22Rv1 (cell line): ENCODE data around the gene SPATA16.

Experiments
- H3K27ac ChIP-seq: fragments of 450-650 bp; 2 replicates; pipeline ENCODE4 v1.5.1; 2017
- ZFX ChIP-seq: fragments of 450-650 bp; IDR thresholded peaks from 2 replicates; pipeline ENCODE4 v1.6.1; 2017; ENCODE audit warnings: antibody characterized with exemption, borderline replicate concordance
- TF ChIP-seq, protein P1 (sequence below): fragments of 450-650 bp; IDR thresholded peaks from 2 replicates; pipeline ENCODE4 v1.5.1; 2017; ENCODE audit warnings: mild to moderate bottlenecking

The SPATA16 gene

DNA sequence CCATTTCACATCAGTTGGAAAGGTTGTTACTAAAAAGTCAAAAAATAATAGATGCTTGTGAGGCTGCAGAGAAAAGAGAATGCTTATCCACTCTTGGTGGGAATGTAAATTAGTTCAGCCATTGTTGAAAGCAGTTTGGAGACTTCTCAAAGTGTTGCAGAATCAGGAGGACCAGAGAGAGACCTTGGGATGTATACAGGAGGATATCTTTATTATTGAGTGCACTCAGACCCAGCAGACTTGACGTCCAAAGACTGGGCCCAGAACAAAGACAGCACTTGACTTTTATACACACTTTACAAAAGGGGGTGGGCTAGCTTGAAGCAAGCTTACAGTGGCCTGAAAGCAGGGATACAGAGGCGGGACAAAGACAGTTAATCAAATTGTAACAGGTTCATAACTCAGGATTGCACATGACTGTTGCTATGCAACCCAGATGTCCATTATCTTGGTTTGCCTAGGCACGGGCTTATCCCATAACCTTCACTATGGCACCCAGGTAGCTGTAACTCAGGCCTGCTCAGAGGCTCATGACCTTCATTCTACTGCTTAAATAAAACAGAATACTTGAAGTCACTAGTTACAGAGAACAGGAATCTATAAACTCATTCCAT lies 127.7 kb downstream of the SPATA16 start:
- TF ChIP-seq ZFX = no peak
- TF ChIP-seq, protein P1, sequence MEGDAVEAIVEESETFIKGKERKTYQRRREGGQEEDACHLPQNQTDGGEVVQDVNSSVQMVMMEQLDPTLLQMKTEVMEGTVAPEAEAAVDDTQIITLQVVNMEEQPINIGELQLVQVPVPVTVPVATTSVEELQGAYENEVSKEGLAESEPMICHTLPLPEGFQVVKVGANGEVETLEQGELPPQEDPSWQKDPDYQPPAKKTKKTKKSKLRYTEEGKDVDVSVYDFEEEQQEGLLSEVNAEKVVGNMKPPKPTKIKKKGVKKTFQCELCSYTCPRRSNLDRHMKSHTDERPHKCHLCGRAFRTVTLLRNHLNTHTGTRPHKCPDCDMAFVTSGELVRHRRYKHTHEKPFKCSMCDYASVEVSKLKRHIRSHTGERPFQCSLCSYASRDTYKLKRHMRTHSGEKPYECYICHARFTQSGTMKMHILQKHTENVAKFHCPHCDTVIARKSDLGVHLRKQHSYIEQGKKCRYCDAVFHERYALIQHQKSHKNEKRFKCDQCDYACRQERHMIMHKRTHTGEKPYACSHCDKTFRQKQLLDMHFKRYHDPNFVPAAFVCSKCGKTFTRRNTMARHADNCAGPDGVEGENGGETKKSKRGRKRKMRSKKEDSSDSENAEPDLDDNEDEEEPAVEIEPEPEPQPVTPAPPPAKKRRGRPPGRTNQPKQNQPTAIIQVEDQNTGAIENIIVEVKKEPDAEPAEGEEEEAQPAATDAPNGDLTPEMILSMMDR = no peak
- no peak overlapping the region for H3K27ac ChIP-seq

DNA sequence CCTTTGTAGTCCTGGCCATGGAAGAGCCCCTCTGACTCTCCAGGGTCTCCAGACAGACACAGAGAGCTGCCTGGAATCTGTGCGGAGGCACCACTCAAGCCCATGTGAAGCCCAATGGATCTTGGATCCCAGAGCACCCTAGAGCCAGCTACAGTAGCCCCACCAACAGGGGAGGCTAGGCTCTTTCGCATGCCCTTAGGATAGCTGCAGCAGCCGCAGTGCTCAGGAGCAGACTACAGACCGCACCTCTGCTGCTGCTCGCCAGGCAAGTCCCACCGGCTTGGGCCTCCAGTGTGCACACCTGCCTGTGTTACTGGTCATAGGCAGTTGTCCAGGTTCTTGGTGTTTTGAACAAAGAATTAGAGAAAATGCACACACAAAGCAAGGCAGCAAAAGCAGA lies 131.6 kb downstream of the SPATA16 start:
- no peak for TF ChIP-seq ZFX
- TF ChIP-seq, protein P1 = no peak
- H3K27ac ChIP-seq = no peak overlapping the region

DNA sequence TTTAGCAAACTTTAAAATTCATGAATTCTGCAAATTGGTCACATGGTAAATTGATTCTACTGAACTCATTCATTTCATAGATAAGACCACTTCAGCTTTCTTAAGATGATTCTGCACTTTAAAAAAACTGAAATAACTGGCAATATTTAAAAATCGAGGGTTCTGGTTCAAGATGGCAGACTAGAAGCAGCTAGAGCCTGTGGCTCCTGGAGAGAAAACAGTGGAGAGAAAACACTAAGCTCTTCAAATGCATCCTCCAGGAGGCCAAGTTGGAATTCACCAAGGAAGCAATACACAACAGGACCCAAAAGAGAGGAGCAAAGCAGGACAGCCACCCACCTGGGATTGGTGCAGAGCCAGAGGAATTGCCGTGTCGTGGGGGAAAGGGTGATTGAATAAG lies 132.1 kb downstream of the SPATA16 start:
- TF ChIP-seq ZFX = no peak
- TF ChIP-seq, protein P1 = no peak
- no peak overlapping the region for H3K27ac ChIP-seq

DNA sequence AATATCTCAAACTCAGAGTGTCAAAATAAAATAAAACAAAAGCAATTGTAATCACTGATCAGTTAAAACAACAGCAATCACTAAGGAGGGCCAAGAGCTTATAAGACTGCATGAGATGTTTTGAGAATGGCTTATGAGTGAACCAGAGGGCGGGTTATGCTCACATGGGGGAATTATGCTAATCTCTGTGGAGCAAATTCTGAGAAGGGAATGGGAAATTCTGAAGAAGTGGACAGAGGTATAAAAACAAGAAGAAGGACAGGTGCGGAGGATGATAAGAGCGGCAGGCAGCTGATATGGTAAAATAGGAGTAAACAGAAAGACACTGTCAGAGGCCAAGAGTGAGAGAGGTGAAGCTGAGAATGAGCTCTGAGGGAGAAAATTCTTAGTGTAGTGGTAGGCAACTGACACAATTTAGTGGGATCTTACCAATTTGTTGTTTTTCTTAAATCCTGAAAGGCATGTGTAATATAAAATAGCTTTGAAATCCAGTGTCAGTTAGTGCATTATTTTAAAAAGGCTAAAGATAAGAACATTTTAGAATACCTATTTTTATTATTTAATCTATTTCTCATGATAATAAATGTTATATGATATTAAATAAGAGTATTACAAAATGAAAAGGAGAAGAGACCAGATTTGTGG lies 133.8 kb downstream of the SPATA16 start:
- no peak for TF ChIP-seq ZFX
- TF ChIP-seq, protein P1 = no peak
- no peak overlapping the region for H3K27ac ChIP-seq

DNA sequence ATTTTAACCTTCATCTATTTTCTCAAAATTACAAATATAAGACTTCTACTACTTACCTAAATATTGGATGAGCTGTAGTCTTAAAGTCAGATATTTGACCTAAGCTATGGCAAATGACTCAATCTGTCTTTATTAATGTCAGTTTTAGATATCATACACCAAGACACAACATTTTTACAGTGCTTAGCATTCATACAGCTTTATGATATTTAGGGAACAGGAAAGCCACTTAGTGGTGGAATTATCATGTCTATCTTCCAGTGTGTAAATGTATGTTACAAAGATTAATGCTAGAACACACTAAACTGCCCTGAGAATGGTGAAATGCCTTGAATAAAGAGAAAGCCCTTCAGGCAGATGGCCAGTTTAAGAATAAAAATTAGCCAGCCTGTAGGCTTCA lies 135.0 kb downstream of the SPATA16 start:
- TF ChIP-seq, protein P1 = no peak
- no peak for TF ChIP-seq ZFX
- no peak overlapping the region for H3K27ac ChIP-seq

DNA sequence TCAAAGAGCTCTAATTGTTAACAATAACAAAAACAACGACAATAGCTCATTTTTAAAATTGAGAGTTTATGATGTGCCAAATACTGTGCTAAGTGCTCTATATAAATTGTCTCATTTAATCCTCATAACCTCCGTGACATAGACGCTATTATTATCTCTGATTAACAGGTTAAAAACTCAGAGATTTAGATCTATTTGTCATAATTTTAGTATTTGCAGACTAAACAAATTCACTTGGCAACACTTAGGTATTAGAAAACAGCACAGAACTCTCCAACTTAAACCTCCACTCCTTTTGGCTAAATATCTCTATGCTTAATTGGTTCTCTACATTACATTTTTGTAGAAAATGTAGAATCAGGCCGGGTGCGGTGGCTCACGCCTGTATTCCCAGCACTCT lies 136.4 kb downstream of the SPATA16 start:
- TF ChIP-seq, protein P1 = no peak
- no peak overlapping the region for H3K27ac ChIP-seq

DNA sequence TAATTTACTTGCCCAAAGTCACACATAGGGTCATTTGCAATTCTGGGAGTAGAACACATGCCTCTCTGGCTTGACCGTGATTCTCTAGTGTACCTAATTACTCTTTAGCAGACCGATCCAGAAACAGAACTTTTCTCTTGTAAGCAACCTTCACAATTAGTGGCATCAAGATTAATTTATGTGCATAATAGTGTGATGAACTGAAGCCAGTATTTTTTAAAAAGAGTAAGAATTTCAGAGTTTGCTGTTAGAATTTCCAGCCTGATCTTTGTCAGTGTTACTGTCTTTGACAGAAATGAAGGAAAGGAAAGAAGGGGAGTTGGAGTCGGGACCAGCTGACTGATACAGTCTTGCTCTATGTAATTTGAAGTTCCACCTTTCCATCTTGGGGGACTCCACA lies 137.1 kb downstream of the SPATA16 start:
- TF ChIP-seq, protein P1 = no peak
- no peak for TF ChIP-seq ZFX
- H3K27ac ChIP-seq = no peak overlapping the region
